Right kidney (tissue), 1 donor: Measurements from ENCODE around the gene PTX3.

Experiments used
- DNase-seq: peaks from one replicate; pipeline ENCODE4 v3.0.0-alpha.2; 2016

Gene PTX3

GRCh38 chr3:157420606-157421130 lies 16.0 kb upstream of the PTX3 start:
- DNase-seq, result no peak

GRCh38 chr3:157423337-157423736 lies 13.3 kb upstream of the PTX3 start:
- no peak for DNase-seq

GRCh38 chr3:157427901-157428300 lies 8.7 kb upstream of the PTX3 start:
- DNase-seq, result no peak

- DNase-seq, result no peak
These were observed 7.8 kb upstream of the PTX3 start for GRCh38 chr3:157428853-157429252.

GRCh38 chr3:157429708-157430107 lies 6.9 kb upstream of the PTX3 start:
- DNase-seq, result no peak

- no peak for DNase-seq
These were observed 1.6 kb downstream of the PTX3 start for GRCh38 chr3:157438194-157438730.

GRCh38 chr3:157441102-157441624 lies 4.5 kb downstream of the PTX3 start:
- DNase-seq, result no peak

- DNase-seq, result no peak
These were observed 6.1 kb downstream of the PTX3 start for GRCh38 chr3:157442729-157443128.

GRCh38 chr3:157443905-157444796 lies 7.5 kb downstream of the PTX3 start:
- DNase-seq, result no peak

- no peak for DNase-seq
These were observed 8.1 kb downstream of the PTX3 start for GRCh38 chr3:157444797-157445184.

GRCh38 chr3:157445857-157446256 lies 9.2 kb downstream of the PTX3 start:
- no peak for DNase-seq

GRCh38 chr3:157447026-157447694 lies 10.5 kb downstream of the PTX3 start:
- DNase-seq, result no peak

- no peak for DNase-seq
These were observed 15.4 kb downstream of the PTX3 start for GRCh38 chr3:157452097-157452496.

GRCh38 chr3:157453824-157454223 lies 17.2 kb downstream of the PTX3 start:
- DNase-seq, result no peak

GRCh38 chr3:157459706-157460105 lies 23.1 kb downstream of the PTX3 start:
- DNase-seq, result no peak

- DNase-seq, result no peak
These were observed 23.6 kb downstream of the PTX3 start for GRCh38 chr3:157460253-157460652.

GRCh38 chr3:157463816-157464215 lies 27.2 kb downstream of the PTX3 start:
- DNase-seq, result no peak

- no peak for DNase-seq
These were observed 27.7 kb downstream of the PTX3 start for GRCh38 chr3:157464321-157464720.

GRCh38 chr3:157465741-157466140 lies 29.1 kb downstream of the PTX3 start:
- no peak for DNase-seq

- no peak for DNase-seq
These were observed 30.6 kb downstream of the PTX3 start for GRCh38 chr3:157467200-157467599.

GRCh38 chr3:157469561-157470294 lies 33.1 kb downstream of the PTX3 start:
- no peak for DNase-seq

GRCh38 chr3:157471064-157471463 lies 34.4 kb downstream of the PTX3 start:
- DNase-seq, result no peak
